Stimulated activated CD4-positive, alpha-beta T cell treated with anti-CD3 and anti-CD28 coated beads, Interleukin-2, amount 100 ng/mL, for 48 hours (primary cell): ENCODE data around the gene TMC2.

Experiments
- DNase-seq, 2 donors: peaks; one replicate each; pipeline ENCODE4 v3.0.0-alpha.2; 2020

Gene TMC2

DNA sequence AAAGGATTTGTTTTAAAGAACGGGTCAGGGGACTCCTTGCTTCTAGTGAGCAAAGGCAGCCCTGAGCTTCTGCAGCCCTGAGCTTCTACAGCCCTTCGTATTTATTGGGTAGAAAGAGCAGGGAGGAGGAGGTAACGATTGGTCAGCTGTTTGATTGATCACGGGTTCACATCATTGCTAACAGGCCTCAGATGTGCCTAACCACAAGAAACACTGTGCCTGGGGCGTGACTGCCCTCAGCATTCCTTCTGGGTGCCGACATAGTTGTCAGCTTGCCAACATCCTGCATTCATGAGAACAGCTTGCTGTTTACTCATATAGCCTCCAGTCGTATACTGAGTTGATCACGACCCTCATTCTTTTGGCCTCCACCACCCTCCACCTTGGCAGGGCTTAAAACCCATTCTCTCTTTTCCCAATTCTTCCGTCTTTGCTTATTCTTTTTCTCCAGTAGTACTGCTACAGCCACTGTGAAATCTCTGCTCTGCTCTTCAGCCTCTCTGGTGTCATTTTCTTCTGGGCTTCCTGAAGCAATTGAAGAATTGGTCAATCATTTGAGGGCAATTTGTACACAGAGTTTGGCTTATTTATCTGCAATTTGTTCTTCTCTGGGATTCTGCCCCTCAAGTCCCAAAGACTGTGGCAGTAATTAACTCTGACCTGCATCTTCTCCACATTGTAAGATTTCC is 90.6 kb downstream of the TMC2 start:
- DNase-seq, result no peak

DNA sequence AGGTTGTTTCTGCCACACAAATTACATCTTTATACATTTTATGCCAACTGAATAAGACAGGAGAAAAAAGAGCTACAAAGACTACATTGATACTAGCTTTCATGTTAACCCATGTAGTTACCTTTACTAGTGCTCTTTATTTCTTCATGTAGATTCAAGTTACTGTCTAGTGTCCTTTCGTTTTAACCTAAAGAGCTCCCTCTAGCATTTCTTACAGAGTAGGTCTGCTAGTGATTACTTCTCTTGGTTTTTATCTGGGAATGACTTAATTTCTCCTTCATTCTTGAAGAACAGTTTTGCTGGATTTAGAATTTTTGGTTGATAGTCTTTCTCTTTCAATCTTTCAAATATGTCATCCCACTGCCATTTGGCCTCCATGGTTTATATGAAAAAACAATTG is 94.9 kb downstream of the TMC2 start:
- no peak for DNase-seq

DNA sequence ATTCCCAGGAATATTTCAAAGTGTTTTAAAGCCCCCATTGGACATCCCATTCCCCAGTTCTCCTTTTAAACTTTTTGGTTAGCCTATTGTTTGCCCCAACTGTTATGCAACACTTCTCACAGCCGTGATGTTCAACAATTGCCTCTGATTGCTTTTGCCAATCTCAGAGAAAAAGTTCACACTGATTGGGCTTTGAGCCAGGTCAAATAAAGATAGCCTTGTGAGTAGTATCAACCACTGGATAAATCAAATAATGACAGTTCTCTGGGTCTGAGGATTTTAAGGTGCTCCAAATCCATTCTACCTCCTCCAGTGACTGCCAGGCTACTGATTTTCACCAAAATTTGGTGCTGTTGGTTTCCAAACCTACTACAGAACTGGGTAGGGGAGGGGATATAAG is 97.0 kb downstream of the TMC2 start:
- DNase-seq, result no peak

DNA sequence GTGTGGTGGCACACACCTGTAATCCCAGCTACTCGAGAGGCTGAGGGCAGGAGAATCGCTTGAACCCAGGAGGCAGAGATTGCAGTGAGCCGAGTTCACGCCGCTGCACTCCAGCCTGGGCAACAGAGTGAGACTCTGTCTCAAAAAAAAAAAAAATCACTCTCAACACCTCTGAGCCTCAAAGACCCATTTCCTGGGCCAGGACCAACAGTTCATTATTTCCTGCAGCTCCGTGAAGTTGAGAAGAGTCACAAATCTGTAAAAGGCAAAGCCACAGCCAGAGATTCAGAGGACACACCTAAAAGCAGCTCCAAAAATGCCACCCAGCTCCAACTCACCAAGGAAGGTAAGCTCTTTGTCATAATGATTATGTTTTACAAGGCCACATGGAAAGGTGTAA is 100.9 kb downstream of the TMC2 start:
- DNase-seq, result no peak

DNA sequence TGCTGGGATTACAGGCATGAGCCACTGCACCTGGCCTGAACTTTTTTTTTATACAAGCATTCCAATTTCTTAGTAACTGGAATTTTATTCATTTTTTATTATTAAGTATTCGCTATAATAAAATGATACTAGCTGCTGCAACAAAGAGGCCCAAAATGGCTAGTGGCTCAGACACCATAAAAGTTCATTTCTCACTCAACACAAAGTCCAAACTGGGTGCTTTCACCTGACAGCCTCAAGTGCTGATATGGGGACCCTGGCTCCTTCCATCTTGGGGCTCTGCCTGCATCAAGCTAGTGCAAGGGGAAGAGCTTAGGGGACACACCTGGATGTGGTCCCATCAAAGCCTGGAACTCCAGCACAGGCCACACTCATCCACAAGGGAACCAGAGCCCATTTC is 103.9 kb downstream of the TMC2 start:
- no peak for DNase-seq

DNA sequence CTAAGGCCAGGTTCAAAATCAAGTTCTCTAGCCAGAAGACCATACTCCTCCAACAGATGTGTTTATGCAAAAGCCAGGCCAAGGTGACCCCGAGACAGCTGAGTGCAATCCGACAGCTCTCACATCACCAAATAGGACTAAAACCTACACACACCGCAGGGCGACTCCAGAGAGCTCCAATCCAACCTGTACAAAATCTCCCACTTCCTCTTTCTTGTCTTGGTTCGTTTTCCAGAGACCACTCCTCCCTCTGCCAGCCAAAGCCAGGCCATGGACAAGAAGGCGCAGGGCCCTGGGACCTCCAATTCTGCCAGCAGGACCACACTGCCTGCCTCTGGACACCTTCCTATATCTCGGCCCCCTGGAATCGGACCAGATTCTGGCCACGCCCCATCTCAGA is 104.5 kb downstream of the TMC2 start:
- no peak for DNase-seq

DNA sequence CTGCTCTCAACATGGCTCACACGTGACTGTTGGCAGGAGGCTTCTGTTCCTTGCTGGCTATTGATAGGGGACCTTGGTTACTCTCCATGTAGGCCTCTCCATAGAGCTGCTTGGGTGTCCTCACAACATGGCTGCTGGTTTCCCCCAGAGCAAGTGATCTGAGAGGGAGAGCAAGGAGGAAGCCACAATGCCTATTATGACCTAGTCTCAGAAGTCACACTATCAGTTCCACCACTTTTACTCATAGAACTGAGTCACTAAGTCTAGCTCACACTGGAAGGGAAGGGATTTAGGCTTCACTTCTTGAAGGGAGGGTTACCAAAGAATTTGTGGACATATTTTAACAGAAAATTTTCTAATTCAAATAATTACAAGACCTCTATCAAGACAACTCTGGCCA is 107.3 kb downstream of the TMC2 start:
- no peak for DNase-seq

DNA sequence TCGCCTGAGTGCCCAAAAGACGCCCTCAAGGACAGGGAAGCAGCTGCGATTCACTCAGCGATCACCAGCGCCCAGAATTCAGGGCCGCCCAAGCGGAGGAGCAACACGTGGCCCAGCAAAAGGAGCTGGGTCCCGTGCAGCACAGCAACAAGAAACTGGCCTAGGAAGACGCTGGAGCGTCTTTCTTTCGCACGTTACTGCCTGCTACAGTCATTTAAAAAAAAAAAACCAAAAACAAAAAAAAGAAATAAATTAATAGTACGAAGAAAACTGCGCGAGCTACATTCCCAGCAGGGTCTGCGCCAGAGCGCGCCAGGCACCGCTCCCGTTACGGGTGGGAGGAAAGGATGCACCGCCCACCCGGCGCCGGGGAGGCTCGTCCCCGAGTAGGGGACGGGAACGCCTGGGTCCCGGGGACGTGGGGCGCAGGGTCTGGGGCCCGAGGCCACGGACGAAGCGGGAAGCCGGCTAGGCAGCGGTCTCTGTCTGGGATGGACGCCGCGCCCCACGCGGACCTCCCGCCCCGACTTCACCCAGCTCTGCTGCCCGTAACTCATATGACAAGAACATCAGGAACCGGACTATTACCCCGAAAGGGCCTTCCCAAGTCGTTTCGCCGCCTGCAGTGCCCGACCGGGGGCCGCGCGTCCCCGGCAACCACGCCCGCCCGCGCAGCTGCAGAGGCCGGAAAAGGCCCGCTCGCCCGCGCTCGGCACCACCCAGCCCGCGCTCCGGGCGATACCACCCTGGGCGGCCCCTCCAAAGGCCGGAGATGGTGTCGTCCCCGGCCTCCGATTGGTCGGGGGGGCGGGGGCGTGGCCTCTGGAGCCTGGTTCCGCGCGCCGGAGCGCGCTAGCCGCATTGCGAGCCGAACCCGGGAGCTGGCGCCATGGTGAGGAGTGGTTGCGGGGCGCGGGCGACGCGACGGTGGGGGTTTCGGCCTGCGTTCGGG is 115.7 kb downstream of the TMC2 start, which contains the start of gene NOP56:
NOP56 (plus strand) TSS at position 861 of the 952 bp plus-strand sequence; CDS start at position 890, 29 bp downstream.
- peak; percentile 96 to 98 for DNase-seq

DNA sequence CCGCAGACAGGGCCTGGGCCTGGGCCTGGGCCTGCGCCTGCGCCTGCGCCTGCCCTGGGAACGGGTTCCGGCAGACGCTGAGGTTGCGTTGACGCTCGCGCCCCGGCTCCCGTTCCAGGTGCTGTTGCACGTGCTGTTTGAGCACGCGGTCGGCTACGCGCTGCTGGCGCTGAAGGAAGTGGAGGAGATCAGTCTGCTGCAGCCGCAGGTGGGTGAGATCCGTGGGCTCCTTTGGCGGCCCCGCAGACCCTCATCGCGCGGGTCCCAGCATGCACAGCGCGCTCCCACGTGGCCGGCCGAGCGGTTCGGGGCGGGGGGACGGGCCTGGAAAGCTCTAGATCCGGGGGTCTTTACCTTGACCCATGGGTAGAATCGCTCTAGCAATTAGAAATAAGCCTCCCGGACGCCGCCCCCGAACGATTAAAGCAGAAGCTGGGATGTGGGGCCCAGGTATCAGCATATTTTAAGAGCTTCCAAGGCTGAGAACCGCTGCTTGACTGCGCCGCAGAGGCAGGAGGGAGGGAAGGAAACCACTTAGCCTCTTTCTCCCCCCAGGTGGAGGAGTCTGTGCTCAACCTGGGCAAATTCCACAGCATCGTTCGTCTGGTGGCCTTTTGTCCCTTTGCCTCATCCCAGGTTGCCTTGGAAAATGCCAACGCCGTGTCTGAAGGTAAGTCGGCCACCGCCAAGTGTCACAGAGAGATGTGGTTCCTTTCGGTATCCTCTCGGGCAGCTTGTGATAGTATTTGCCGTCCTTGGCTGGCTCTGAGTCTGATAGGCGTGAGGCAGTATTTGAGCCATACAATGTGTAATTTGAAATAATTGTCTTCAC is 116.6 kb downstream of the TMC2 start:
- no peak for DNase-seq

DNA sequence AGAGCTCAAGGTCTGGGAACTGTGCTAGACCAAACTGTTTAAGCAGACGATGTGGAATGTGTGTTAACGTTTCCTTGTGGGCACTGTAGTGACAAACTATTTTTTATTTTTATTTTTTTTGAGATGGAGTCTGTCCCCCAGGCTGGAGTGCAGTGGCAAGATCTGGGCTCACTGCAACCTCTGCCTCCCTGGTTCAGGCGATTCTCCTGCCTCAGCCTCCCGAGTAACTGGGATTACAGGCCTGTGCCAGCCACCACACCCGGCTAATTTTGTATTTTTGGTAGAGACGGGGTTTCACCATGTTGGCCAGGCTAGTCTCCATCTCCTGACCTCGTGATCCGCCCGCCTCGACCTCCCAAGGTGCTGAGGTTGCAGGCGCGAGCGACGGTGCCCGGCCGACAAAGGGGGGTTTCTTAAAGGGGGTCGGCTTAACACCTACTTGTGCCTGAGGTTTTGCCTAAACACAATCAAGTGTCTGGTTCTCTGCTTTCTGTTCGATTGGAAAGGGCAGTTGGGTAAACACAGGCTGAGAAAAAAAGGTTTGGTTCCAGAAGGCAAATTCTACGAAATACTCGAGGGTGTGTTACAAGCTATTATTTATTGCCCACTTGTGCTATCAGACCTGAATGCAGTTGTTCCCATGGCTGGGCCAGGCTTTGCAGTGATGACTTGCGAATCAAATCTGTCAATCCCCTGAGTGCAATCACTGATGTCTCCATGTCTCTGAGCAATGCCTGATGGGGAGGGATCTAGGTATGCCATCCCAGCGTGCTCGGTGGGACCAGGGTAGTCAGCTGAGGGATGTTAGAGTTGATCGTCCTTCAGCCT is 117.4 kb downstream of the TMC2 start:
- no peak for DNase-seq

DNA sequence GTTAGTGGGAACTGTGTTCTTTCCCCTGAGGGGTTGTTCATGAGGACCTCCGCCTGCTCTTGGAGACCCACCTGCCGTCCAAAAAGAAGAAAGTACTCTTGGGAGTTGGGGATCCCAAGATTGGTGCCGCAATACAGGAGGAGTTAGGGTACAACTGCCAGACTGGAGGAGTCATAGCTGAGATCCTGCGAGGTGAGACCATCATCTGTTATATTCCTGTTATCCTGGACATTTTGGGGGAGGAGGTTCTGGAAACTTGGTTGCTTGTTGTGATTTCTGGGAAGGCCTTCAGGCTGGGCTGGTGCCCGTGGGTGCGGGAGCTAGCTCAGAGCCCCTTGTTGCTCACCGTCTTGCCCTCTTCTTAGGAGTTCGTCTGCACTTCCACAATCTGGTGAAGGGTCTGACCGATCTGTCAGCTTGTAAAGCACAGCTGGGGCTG is 118.0 kb downstream of the TMC2 start:
- DNase-seq, result no peak

DNA sequence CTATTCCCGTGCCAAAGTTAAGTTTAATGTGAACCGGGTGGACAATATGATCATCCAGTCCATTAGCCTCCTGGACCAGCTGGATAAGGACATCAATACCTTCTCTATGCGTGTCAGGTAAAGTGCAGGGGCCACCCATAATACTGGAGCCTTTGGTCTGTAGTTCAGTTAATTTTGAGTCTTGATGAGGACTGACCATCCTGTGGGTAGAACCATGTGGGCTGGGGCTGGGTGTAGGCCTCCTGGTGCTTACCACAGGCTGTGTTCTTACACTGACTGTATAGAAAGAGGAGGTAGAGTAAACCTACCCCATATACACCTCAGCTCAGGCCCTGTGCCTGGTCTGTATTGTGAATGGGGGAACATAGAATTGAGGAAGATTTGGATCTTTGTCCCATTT is 118.5 kb downstream of the TMC2 start:
- no peak for DNase-seq

DNA sequence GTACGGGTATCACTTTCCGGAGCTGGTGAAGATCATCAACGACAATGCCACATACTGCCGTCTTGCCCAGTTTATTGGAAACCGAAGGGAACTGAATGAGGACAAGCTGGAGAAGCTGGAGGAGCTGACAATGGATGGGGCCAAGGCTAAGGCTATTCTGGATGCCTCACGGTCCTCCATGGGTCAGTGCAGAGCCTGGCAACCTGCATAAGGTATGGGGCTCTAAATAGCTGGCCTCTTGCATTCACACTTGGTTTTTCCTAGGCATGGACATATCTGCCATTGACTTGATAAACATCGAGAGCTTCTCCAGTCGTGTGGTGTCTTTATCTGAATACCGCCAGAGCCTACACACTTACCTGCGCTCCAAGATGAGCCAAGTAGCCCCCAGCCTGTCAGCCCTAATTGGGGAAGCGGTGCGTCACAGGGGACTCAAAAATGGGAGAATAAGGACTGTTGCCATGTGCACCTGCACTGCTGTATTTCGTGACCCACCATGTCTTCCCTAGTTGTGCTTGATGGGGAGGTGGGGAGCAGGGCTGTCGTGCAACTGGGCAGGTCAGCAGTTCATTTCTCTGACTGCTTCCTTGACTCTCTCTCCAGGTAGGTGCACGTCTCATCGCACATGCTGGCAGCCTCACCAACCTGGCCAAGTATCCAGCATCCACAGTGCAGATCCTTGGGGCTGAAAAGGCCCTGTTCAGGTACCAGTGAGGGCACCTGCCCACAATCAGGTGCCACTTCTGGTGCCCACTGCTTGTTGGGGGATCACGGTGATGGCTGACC is 119.2 kb downstream of the TMC2 start:
- DNase-seq, result no peak

DNA sequence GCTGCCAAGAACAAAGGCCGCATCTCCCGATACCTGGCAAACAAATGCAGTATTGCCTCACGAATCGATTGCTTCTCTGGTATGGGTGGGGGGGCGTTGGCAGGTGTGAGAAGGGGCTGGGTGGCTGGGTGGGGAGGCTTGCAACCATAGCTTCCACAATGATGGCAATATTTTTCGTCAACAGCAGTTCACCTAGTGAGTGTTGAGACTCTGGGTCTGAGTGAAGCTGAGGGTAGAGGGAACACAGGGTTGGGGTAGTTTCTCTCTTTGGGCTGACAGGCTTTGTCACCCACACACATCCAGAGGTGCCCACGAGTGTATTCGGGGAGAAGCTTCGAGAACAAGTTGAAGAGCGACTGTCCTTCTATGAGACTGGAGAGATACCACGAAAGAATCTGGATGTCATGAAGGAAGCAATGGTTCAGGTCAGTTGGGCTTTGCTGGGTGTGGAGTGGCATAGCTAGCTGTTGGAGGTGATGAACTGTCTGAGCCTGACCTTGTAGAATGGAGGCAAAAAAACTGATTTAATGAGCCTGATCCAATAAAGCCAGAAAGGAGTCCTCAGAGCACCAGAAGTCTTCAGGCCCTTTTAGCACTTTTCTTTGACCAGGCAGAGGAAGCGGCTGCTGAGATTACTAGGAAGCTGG is 120.2 kb downstream of the TMC2 start:
- no peak for DNase-seq

DNA sequence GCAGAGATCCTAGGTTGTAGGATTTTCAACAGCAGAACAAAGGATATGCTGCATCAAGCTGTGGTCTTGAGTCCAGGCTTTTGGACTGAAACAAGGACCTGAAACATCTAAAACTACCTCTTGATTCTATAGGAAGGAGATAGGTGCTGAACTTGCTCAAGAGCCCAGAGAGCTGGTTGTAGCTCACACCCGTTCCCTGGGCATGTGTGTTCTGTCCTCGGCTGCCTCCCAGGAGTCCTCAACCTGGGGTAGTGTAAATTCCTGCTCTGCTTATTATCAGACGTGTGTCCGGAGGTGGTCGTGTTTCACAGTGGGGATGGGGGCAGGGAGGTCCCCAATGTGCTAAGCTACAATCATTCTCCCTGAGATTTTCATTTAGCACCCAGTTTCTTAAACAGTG is 120.9 kb downstream of the TMC2 start:
- no peak for DNase-seq

DNA sequence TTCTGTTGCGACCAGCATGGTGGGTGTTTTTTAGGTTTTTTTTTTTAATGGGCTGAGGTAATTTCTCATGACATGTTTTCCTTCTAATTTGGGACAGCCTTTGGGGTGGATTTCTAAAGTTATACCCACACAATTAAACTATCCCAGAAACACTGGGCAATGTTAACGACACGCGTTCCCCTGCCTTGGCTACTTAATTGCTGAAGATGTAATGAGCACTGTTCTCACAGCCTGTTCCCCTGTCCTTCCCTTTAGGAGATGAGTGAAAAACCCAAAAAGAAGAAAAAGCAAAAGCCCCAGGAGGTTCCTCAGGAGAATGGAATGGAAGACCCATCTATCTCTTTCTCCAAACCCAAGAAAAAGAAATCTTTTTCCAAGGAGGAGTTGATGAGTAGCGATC is 121.3 kb downstream of the TMC2 start:
- DNase-seq, result no peak

DNA sequence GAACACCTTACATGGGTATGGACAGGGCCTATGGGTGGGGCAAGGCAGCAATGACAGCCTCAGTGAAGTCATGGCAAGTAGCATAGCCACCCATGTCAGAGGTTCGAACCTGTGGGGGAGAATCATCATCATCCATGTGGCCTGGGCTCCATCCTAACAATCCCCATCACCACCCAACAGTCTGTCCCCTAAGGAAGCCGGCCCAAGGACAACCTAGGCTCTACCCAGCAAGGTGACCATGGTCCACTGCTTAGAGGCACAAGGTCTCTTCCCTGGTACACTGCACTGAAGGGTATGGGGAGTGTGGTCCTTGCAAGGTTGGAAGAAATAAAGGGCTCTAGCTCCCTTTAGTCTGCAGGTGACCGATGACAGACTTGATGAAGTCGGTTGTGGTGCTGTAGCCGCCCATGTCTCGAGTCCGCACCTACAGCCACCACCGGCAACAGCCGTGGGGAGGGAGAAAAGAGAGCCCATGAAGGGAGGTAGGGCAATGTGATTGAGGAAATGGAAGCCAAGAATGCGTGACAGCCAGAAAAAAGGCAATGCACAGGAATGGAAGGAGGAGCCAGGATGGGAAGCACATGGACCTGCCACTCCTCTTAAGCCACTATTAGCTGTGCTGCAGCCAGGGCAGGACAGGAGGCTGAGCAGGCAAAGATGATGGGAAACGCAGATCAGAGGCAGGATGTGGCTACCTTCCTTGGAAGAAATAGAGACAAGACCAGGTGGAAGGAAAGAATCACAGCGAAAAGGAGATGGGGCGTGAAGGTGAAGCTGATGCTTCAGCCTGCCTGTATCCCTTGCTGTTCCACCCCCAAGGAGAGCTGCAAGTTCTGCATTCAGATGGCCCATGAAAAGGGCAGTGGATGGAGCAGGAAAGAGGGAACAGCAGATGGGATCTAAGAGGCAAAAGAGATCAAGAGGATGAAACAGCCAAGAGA is 122.3 kb downstream of the TMC2 start:
- DNase-seq, result no peak

DNA sequence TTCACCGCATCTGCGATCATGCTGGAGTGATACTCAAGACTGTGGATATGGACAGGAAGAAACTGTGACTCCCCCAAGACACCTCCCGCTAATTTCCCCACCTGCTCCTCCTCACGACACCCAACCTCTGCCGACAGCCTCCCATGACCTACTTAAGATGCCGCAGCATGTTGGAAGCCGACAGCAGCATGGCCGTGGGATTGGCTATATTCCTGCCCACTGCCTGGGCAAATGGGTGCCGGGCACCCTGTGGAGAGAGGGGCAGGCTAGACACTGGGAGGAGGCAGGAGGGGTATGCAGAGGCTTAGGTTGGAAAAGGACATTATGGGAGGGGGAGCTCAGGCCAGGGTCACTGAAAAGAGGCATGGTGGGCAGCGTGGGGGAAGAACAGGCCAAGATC is 123.2 kb downstream of the TMC2 start:
- no peak for DNase-seq

DNA sequence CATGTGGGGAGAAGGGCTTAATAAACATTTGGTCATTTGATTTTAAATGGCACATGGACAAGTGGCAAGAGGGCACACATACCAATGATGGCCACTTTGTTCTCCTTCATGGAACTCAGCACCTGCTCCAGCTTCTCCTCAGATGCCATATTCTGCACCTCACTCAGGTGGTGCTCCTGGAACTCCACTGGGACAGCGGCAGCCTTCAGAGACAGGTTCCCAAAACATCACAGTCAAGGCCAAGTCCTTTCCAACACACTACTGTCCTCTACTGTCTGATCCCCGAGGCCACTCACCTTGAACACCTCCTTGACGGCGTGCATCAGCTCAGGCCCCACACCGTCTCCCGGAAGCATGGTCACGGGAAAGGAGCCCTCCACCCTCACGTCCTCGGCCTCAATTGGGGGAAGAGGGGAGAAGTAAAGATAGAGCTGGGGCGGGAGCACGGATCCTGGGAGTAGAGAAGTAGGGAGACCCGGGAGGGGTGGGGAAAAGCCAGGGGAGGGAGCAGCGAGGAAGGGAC is 127.1 kb downstream of the TMC2 start:
- no peak for DNase-seq
